ENCODE data around the gene PTPN6. TPM values are rescaled to one million over a fixed set of nuclear protein-coding genes. Genes with fewer than 3 reads are reported as not detected.

The PTPN6 gene
- total and polyA plus RNA-seq, 9 donors, result 4.6 to 25.3 (median 9.8) TPM

- Histone ChIP-seq H3K9me3 (no peaks in the 10 kb centered on the region), H3K4me1 (ENCODE audit: insufficient read depth) (no peaks in the 10 kb centered on the region), H3K4me3 (no peak overlapping the region), H3K36me3 (no peaks in the 10 kb centered on the region), H3K27ac (no peak overlapping the region), H3K27me3 (no peaks in the 10 kb centered on the region)
- no peak for TF ChIP-seq EP300 (IDR thresholded peaks at IDR 0.05)
- no peak for TF ChIP-seq CTCF (IDR thresholded peaks at IDR 0.05)
- TF ChIP-seq POLR2A (IDR thresholded peaks at IDR 0.05), result no peak
- DNase-seq, result peak in 1 of 5 donors; percentile 18
- intact Hi-C loops (cut with DNase I), result no loop called here
- WGBS, 3 donors, result 88 to 91% (median 88%) methylated on average over 15 of the region's 15 CpGs
These were observed 1.8 kb downstream of the PTPN6 start for GRCh38 chr12:6952863-6953441.

GRCh38 chr12:6953442-6954315, 2.5 kb downstream of the PTPN6 start:
- Histone ChIP-seq H3K4me1 (ENCODE audit: insufficient read depth) (no peaks in the 10 kb centered on the region), H3K4me3 (no peak overlapping the region), H3K27ac (no peak overlapping the region), H3K9me3 (no peaks in the 10 kb centered on the region), H3K27me3 (no peaks in the 10 kb centered on the region), H3K36me3 (no peaks in the 10 kb centered on the region)
- WGBS, 3 donors, result 56 to 66% (median 63%) methylated on average over 24 of the region's 24 CpGs
- TF ChIP-seq POLR2A (IDR thresholded peaks at IDR 0.05) (no peak), CTCF (IDR thresholded peaks at IDR 0.05) (no peak), EP300 (IDR thresholded peaks at IDR 0.05) (no peak)
- intact Hi-C loops (cut with DNase I), result no loop called here
- DNase-seq, result peak in 1 of 5 donors; percentile 35

- TF ChIP-seq CTCF (IDR thresholded peaks at IDR 0.05) (no peak), POLR2A (IDR thresholded peaks at IDR 0.05) (no peak), EP300 (IDR thresholded peaks at IDR 0.05) (no peak)
- peak in 1 of 5 donors; percentile 37 for DNase-seq
- Histone ChIP-seq H3K36me3 (no peaks in the 10 kb centered on the region), H3K27me3 (no peaks in the 10 kb centered on the region), H3K4me3 (no peak overlapping the region), H3K9me3 (no peaks in the 10 kb centered on the region), H3K4me1 (ENCODE audit: insufficient read depth) (no peaks in the 10 kb centered on the region), H3K27ac (no peak overlapping the region)
- intact Hi-C loops (cut with DNase I), result no loop called here
- WGBS, 3 donors, result 70 to 75% (median 75%) methylated on average over 21 of the region's 21 CpGs
These were observed 3.4 kb downstream of the PTPN6 start for GRCh38 chr12:6954316-6955107.
